Activated CD4-positive, alpha-beta T cell treated with anti-CD3 and anti-CD28 coated beads, Interleukin-2, amount 10 ng/mL, durations not matched to agents 7 days and 5 days (primary cell): ENCODE measurements around the gene ANKRD11. TPM values are rescaled to one million over a fixed set of nuclear protein-coding genes. Genes with fewer than 3 reads are reported as not detected.
"Not testable (repeated sequence)": the region's sequence is repeated elsewhere in the genome, so short reads cannot be mapped to it uniquely, and the experiment has no call there.

Experiments used
- CTCF ChIA-PET: fragments of 350-600 bp; sonication (Branson Sonifier 250); formaldehyde crosslinking; loops from one replicate; lab custom pipeline; 2021; ENCODE audit warnings: antibody characterized with exemption; lab: Charles Lee
- POLR2A ChIA-PET: fragments of 350-600 bp; sonication (Branson Sonifier 250); formaldehyde crosslinking; loops from one replicate; lab custom pipeline; 2021; ENCODE audit warnings: antibody characterized with exemption; lab: Charles Lee
- DNase-seq: peaks from one replicate; pipeline ENCODE4 v3.0.0-alpha.2; 2020
- H3K27ac Mint-ChIP-seq: one replicate; pipeline ENCODE4 v1.8.0; 2021; ENCODE audit warnings: mild to moderate bottlenecking, moderate library complexity, mixed read lengths
- H3K27me3 Mint-ChIP-seq: one replicate; pipeline ENCODE4 v1.8.0; 2021; ENCODE audit warnings: mixed read lengths
- H3K36me3 Mint-ChIP-seq: one replicate; pipeline ENCODE4 v1.8.0; 2021; ENCODE audit warnings: low read depth, mixed read lengths
- H3K4me1 Mint-ChIP-seq: one replicate; pipeline ENCODE4 v1.8.0; 2021; ENCODE audit warnings: mixed read lengths
- H3K4me3 Mint-ChIP-seq: one replicate; pipeline ENCODE4 v1.8.0; 2021; ENCODE audit warnings: mild to moderate bottlenecking, moderate library complexity, mixed read lengths
- H3K9me3 Mint-ChIP-seq: one replicate; pipeline ENCODE4 v1.8.0; 2021; ENCODE audit warnings: mixed read lengths
- total RNA-seq, 2 experiments: library from RNA; stranded (reverse); gene quantifications; one replicate each; pipeline ENCODE4 v1.2.3, GENCODE V29; 2021

The ANKRD11 gene
- total RNA-seq, 2 experiments from 2014 or later: 158 to 178 TPM

DNA sequence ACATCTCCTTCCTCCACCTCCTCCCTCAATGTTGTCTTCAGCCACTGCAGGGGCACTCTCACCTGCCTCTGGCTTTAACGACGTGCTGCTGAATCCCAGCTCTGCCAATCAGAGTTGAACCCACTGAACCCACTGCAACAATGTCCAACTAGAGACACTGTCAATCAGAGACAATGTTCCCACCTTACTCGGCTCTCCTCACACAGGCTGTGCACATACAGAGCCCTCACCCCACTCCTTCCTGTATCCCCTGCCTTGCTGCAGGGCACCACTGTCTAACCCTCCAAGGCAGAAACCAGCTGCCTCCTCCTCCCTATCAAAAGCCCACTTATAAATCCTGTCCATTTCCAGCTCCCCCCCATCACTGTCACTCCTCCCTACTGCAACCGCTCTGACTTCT, 58.7 kb downstream of the ANKRD11 start:
- H3K4me1 Mint-ChIP-seq: peaks cover 37% of the 10 kb centered on the region
- CTCF ChIA-PET: interaction anchor here (1.9 kb wide), 1 partner anchor 9 kb away, joined by 7 read pairs; no protein-coding TSS in a partner anchor
- H3K27me3 Mint-ChIP-seq: no peaks in the 10 kb centered on the region
- peaks cover 2% of the 10 kb centered on the region for H3K9me3 Mint-ChIP-seq
- POLR2A ChIA-PET: no interaction called here
- no peak overlapping the region for H3K4me3 Mint-ChIP-seq
- H3K36me3 Mint-ChIP-seq: peaks cover 14% of the 10 kb centered on the region
- H3K27ac Mint-ChIP-seq: no peak overlapping the region
- DNase-seq: no peak

DNA sequence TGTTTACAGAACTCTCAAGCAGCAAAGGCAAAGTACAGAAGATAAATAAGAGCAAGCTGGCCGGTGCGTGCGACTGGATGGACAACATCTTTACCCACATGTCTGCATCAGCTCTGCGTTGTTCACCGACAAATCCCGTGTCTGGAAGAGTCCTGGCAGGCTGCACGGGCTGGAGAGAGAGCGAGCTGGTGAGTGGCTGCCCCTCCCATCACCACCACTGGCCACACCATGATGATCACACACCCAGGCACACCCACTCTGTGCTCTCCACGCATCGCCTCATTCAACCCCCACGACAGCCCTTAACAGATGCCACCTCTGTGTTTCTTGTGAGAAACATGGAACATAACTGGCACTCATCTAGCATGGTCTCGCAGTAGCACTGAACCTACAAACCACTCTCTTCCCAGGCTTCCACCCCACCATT, 59.2 kb downstream of the ANKRD11 start:
- ChIA-PET CTCF (interaction anchor here (1.9 kb wide), 1 partner anchor 8 kb away, joined by 7 read pairs; no protein-coding TSS in a partner anchor), POLR2A (no interaction called here)
- no peak for DNase-seq
- H3K9me3 Mint-ChIP-seq: peaks cover 2% of the 10 kb centered on the region
- H3K27me3 Mint-ChIP-seq: no peaks in the 10 kb centered on the region
- H3K4me3 Mint-ChIP-seq: no peak overlapping the region
- H3K36me3 Mint-ChIP-seq: peaks cover 18% of the 10 kb centered on the region
- H3K4me1 Mint-ChIP-seq: peaks cover 38% of the 10 kb centered on the region
- H3K27ac Mint-ChIP-seq: no peak overlapping the region

DNA sequence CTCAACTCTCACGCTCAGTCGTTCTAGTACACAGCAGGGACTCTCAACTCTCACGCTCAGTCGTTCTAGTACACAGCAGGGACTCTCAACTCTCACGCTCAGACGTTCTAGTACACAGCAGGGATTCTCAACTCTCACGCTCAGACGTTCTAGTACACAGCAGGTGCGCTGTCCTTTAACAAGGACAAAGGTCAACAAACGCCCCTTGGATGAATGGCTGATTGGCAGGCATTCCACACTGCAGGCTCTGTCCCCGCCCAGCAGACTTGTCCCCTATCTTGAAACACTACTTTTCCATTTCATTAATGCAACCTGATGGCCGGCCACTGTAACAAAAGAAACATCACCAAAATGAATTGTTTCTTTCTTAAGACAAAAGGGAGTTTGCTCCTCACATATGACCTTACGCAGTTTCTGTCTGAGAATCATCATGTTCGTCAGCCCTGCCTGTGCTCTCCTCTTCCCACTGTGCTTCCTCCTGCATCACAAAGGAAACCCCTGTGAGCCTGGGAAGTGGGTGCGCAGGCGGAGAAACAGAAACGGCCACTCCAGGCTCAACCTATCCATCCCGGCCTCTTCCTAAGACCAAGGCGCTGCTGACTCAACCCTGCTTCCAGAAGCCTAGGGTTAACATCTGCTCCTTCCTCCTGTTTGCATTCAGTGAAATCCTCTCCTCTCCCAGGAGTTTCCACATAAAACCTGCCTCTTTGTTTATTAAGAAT, 59.8 kb downstream of the ANKRD11 start:
- CTCF ChIA-PET: interaction anchor here (1.9 kb wide), 1 partner anchor 8 kb away, joined by 7 read pairs; no protein-coding TSS in a partner anchor
- POLR2A ChIA-PET: no interaction called here
- H3K27ac Mint-ChIP-seq: peak overlapping the region; percentile 33
- H3K9me3 Mint-ChIP-seq: peaks cover under 1% of the 10 kb centered on the region
- peaks cover 18% of the 10 kb centered on the region for H3K36me3 Mint-ChIP-seq
- DNase-seq: no peak
- H3K4me3 Mint-ChIP-seq: no peak overlapping the region
- H3K4me1 Mint-ChIP-seq: peaks cover 38% of the 10 kb centered on the region
- H3K27me3 Mint-ChIP-seq: no peaks in the 10 kb centered on the region

DNA sequence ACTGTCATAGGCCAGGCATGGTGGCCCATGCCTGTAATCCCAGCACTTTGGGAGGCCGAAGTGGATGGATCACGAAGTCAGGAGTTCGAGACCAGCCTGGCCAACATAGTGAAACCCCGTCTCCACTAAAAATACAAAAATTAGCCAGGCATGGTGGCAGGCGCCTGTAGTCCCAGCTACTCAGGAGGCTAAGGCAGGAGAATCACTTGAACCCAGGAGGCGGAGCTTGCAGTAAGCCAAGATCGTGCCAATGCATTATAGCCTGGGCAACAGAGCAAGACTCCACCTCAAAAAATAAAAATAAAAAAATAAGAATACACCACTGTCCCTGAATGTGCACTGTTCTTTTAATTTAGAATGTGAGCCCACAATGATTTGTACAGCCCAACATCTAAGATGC, 61.8 kb downstream of the ANKRD11 start:
- H3K9me3 Mint-ChIP-seq, H3K4me3 Mint-ChIP-seq, POLR2A ChIA-PET, H3K27ac Mint-ChIP-seq, H3K27me3 Mint-ChIP-seq, DNase-seq: not testable (repeated sequence)
- Mint-ChIP-seq H3K4me1 (peaks cover 38% of the 10 kb centered on the region), H3K36me3 (peaks cover 22% of the 10 kb centered on the region)
- CTCF ChIA-PET: interaction anchor here (1.6 kb wide), 1 partner anchor 9 kb away, joined by 3 read pairs; no protein-coding TSS in a partner anchor

DNA sequence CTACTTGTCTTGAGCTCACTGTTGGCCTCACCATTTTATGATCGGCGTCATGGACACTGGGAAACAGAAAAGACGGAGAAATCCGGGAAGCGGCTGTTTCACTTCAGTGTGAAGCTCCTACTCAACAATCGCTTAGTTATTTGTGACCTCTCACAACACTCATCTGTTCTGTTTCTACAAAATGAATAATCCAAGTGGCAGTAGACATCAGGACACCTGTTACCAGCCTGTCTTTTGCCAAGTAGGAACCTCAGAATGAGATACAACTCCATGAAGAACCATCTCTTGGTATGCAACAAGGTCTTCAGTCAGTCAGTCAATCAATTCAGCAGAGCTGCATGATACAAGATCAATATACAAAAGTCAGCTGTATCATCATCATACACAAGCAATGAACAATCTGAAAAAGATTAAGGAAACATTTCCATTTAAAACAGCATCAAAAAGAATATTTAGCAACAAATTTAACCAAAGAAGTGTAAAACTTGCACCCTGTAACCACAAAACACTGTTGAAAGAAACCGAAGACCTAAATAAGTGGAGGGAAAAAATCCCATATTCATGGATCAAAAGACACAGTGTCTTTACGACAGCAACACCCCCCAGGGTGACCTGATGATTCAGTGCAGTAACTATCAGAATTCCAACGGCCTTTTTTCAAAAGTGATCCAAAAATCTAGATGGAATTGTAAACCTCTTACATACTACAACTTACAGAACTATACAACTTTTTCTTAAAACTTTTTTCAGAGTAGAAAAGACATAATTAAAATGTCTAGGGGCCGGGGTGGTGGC, 63.4 kb downstream of the ANKRD11 start:
- H3K9me3 Mint-ChIP-seq: no peaks in the 10 kb centered on the region
- H3K27me3 Mint-ChIP-seq: no peaks in the 10 kb centered on the region
- peaks cover 22% of the 10 kb centered on the region for H3K36me3 Mint-ChIP-seq
- no peak for DNase-seq
- CTCF ChIA-PET: interaction anchor here (0.8 to 1.6 kb wide), 7 partner anchors 8 to 48 kb away, joined by 3 to 4 read pairs (median 3); no protein-coding TSS in a partner anchor
- POLR2A ChIA-PET: no interaction called here
- no peak overlapping the region for H3K27ac Mint-ChIP-seq
- peaks cover 53% of the 10 kb centered on the region for H3K4me1 Mint-ChIP-seq
- H3K4me3 Mint-ChIP-seq: no peak overlapping the region

DNA sequence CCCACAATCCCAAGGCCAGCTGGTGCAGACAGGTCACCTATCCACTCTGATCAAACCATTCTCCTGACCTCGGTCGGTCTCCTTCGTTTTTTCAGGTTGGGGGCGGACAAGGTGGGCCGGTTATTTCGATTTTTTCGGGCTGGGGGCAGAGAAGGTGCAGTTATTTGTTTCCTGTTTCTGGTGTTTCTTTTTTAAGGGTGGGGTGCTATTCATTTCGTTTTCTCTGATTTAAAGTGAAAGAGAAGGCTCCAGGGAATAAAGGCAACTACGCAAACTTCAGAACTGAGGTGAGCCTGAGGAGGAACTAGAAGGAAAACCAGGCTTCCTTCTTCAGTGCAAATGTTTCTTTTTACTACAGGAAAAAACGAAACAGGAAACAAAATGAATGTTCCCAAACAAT, 64.8 kb downstream of the ANKRD11 start:
- DNase-seq: no peak
- H3K27ac Mint-ChIP-seq: peak overlapping the region; percentile 68
- H3K36me3 Mint-ChIP-seq: peaks cover 25% of the 10 kb centered on the region
- no peaks in the 10 kb centered on the region for H3K27me3 Mint-ChIP-seq
- H3K9me3 Mint-ChIP-seq: no peaks in the 10 kb centered on the region
- no peak overlapping the region for H3K4me3 Mint-ChIP-seq
- CTCF ChIA-PET: interaction anchor here (1.2 kb wide), 1 partner anchor 14 kb away, joined by 3 read pairs; no protein-coding TSS in a partner anchor
- H3K4me1 Mint-ChIP-seq: peaks cover 61% of the 10 kb centered on the region
- POLR2A ChIA-PET: no interaction called here

DNA sequence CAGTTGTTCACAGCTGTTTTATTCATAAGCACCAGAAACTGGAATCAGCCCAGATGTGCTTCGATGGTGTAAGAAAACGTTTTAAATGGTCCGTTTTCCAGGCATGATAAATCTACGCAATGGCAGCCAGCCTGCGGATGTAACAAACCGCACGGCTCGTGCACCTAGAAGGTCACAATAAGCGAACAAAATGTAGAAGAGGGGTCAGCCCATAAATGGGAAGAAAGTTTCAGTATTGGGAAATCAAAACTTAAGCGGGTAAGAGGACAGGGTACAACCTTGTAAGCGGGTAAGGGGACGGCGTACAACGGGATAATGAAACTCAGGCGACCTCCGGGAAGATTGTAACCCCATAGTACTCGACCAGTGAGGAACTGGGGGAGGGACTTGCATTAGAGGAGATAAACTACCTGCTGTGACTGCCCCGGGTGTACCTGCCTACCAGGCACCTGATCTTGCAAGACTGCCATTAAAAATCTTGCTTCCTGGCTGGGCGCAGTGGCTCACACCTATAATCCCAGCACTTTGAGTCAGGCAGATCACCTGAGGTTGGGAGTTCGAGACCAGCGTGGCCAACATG, 66.6 kb downstream of the ANKRD11 start:
- CTCF ChIA-PET: interaction anchor here (1.4 kb wide), 1 partner anchor 32 kb away, joined by 4 read pairs; no protein-coding TSS in a partner anchor
- Mint-ChIP-seq H3K27ac (peak overlapping the region; percentile 54), H3K36me3 (peaks cover 25% of the 10 kb centered on the region), H3K4me1 (peaks cover 73% of the 10 kb centered on the region), H3K4me3 (no peak overlapping the region), H3K9me3 (no peaks in the 10 kb centered on the region), H3K27me3 (no peaks in the 10 kb centered on the region)
- DNase-seq: no peak
- POLR2A ChIA-PET: no interaction called here

DNA sequence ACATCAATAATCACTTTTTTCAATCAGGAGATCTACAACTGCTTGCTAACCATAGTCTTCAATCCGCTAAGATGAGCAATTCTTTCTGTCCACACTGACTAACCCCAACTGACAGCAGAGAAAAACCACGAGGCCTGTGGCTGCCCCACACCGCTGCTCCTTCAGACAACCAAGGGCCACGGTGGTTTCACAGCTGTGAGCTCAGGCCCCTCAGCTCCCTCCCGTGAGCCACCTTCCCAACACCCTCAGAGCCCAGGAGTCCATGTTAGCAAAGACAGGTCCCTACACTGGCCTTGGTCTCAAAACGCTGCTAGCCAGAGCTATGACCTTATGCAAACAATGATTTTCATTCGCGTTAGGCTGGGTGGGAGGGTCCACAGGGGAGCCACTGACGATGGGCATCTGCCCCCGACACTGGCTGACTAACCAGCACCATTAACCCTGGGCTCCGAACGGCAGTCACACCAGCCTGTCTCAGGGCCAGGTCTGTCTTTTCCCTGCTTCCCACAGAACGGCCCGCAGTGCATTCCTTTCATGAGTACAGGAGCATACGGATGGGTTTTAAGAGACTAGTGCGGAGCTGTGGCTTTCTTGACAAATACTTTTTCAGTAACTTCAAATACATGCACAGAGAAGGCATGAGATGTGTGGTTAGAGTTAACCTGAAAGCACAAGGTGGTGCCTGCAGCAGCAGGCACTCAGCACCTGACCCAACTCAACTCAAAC, 67.3 kb downstream of the ANKRD11 start:
- CTCF ChIA-PET: interaction anchor here (0.8 to 1.4 kb wide), 5 partner anchors 9 to 52 kb away, joined by 3 to 7 read pairs (median 3); no protein-coding TSS in a partner anchor
- DNase-seq: peak; percentile 51
- H3K36me3 Mint-ChIP-seq: peaks cover 30% of the 10 kb centered on the region
- H3K27me3 Mint-ChIP-seq: no peaks in the 10 kb centered on the region
- POLR2A ChIA-PET: no interaction called here
- H3K4me3 Mint-ChIP-seq: peak overlapping the region; percentile 11
- peak overlapping the region; percentile 54 for H3K27ac Mint-ChIP-seq
- no peaks in the 10 kb centered on the region for H3K9me3 Mint-ChIP-seq
- H3K4me1 Mint-ChIP-seq: peaks cover 76% of the 10 kb centered on the region

DNA sequence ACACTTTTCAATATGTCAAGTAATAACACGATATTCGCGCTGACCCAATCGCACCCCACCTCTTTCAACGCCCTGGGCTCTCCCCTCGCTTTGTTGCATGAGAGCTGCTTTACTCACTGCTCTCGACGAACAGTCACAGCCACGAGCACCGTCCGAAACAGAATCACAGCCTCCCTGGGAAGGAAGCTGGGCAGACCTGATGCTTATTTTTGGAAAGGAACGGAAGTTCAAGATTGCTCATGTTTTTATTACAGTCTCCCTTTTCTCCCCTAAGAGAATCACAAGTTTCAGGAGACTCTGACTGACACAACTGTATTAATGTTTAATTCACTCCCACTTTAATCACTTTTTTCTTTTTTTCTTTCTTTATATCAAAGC, 67.8 kb downstream of the ANKRD11 start:
- Mint-ChIP-seq H3K27ac (peak overlapping the region; percentile 54), H3K4me1 (peaks cover 77% of the 10 kb centered on the region)
- CTCF ChIA-PET: interaction anchor here (0.8 to 1.4 kb wide), 6 partner anchors 9 to 113 kb away, joined by 3 to 7 read pairs (median 3); no protein-coding TSS in a partner anchor

DNA sequence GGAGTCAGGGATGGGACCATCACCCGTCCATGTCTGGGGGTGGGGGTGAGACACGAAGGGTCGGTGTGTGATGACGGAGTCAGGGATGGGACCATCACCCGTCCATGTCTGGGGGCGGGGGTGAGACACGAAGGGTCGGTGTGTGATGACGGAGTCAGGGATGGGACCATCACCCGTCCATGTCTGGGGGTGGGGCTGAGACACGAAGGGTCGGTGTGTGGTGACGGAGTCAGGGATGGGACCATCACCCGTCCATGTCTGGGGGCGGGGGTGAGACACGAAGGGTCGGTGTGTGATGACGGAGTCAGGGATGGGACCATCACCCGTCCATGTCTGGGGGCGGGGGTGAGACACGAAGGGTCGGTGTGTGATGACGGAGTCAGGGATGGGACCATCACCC, 69.1 kb downstream of the ANKRD11 start:
- H3K27ac Mint-ChIP-seq, H3K4me3 Mint-ChIP-seq, H3K27me3 Mint-ChIP-seq, DNase-seq, POLR2A ChIA-PET, H3K9me3 Mint-ChIP-seq: not testable (repeated sequence)
- Mint-ChIP-seq H3K4me1 (peaks cover 73% of the 10 kb centered on the region), H3K36me3 (peaks cover 34% of the 10 kb centered on the region)
- CTCF ChIA-PET: interaction anchor here (0.8 kb wide), 1 partner anchor 8 kb away, joined by 4 read pairs; no protein-coding TSS in a partner anchor

More for the DNA sequence above, 67.8 kb downstream of the ANKRD11 start:
- H3K36me3 Mint-ChIP-seq: peaks cover 32% of the 10 kb centered on the region
- no peaks in the 10 kb centered on the region for H3K9me3 Mint-ChIP-seq
- peak overlapping the region; percentile 11 for H3K4me3 Mint-ChIP-seq
- DNase-seq: no peak
- H3K27me3 Mint-ChIP-seq: no peaks in the 10 kb centered on the region
- POLR2A ChIA-PET: no interaction called here

DNA sequence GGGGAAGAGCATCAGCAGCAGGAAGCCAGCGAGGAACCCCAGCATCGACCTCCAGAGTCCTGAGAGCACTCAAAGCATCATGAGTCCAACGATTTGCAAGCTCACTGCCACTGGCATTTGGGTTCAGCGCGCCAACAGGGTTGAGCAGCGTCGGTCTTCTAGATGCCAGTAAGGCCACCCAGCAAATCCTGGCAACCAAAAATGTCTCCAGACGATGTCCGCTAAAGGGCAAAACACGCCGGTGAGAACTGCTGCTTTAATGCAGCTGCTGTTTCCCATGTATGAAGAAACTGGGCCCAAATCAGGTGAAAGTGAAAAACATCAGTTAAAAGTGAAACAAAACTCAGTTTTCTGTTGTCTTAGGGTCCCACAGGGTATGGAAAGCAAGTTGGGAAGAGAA, 70.2 kb downstream of the ANKRD11 start:
- Mint-ChIP-seq H3K36me3 (peaks cover 32% of the 10 kb centered on the region), H3K4me3 (no peak overlapping the region), H3K4me1 (peaks cover 68% of the 10 kb centered on the region), H3K27me3 (no peaks in the 10 kb centered on the region), H3K27ac (peak overlapping the region; percentile 46), H3K9me3 (no peaks in the 10 kb centered on the region)
- no peak for DNase-seq
- POLR2A ChIA-PET: no interaction called here
- CTCF ChIA-PET: interaction anchor here (1.5 kb wide), 1 partner anchor 24 kb away, joined by 4 read pairs; no protein-coding TSS in a partner anchor

DNA sequence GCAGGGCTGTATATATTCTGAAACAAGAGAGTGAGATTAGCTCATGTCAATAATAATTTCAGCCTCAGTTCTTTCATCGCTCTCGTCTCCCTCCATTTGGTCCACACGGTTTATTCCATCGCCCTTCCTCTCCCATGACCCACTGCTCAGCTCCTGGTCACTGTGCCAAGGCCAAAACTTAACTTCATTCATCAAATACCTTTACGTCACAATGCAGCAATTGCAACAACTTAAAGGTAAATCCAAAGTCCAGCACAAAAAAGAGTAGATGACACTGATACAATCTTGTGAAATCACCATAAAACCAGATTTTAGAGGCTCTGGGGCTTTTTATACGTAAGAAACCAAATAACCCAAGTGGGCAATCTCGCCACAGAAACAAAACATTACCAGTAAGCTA, 72.0 kb downstream of the ANKRD11 start:
- H3K4me3 Mint-ChIP-seq: no peak overlapping the region
- no peaks in the 10 kb centered on the region for H3K9me3 Mint-ChIP-seq
- H3K27me3 Mint-ChIP-seq: no peaks in the 10 kb centered on the region
- ChIA-PET CTCF (interaction anchor here (1.2 to 1.4 kb wide), 2 partner anchors 9 to 17 kb away, joined by 5 to 6 read pairs; no protein-coding TSS in a partner anchor), POLR2A (no interaction called here)
- no peak overlapping the region for H3K27ac Mint-ChIP-seq
- peaks cover 29% of the 10 kb centered on the region for H3K36me3 Mint-ChIP-seq
- no peak for DNase-seq
- peaks cover 63% of the 10 kb centered on the region for H3K4me1 Mint-ChIP-seq
